Activated T-helper 9 cell treated with anti-CD3 and anti-CD28 coated beads, Interleukin-2, amount 50 U/mL, for 16 hours (primary cell): ENCODE data around the gene POU1F1.
"Not testable (repeated sequence)": the region's sequence is repeated elsewhere in the genome, so short reads cannot be mapped to it uniquely, and the experiment has no call there.

Experiments
- DNase-seq: peaks from one replicate; pipeline ENCODE4 v3.0.0-alpha.2; 2020; ENCODE audit warnings: low read depth

The POU1F1 gene

DNA sequence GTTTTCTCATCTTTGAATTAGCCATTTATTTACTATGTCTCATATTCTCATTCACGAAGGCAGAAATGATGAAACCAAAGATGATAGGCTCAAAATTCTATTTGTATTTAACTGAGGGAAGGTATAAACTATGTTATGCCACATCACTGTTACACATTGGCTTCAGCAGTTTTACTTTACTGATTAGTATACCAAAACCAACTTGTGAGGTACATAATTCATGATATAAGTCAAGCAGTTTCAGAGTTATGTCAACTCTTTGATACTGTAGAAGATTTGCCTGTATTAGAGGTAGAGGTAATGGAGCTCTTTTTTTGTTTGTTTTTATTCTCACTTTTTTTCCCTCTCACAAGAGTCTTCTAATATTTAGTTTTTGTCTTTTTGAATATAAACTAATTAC lies 26.4 kb downstream of the POU1F1 start:
- DNase-seq: no peak

DNA sequence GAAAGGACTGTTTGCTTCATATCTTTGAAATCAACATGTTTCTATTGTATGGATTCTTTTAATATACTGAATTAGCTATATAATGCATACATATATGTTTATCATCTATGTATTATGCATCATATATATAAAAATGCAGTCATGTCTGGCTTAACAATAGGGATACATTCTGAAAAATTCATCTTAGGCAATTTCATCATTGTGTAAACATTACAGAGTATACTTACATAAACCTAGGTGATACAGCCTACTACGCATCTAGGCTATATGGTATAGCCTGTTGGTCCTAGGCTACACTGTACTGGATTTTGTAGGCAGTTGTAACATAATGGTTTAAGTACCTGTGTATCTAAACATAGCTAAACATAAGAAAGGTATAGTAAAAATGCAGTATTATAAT lies 27.6 kb downstream of the POU1F1 start:
- DNase-seq: no peak

DNA sequence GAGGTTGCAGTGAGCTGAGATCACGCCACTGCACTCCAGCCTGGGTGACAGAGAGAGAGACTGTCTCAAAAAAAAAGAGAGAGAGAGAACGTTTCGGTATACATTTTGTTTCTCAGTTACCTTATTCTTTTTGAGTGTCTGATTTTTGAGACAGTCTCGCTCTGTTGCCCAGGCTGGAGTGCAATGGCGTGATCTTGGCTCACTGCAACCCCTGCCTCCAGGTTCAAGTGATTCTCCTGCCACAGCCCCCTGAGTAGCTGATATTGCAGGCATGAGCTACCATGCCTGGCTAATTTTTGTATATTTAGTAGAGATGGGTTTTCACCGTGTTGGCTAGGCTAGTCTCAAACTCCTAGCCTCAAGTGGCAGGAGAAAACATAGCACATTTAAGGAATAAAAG lies 28.2 kb downstream of the POU1F1 start:
- not testable (repeated sequence) for DNase-seq

DNA sequence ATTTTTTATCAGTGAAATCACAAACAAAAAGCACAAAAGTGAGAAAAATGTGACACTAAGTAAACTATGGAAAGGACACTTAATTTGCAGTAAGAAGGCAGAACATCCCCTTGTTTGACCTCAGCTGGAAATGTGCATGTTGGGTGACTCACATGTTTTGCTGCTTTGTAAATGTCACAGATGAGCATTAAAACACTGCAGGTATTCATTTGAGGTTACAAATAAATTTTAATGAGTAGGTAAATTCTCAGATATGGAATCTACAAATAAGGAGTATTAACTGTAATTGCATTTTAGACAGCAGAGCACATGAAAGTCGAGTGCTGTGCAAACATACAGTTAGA lies 29.0 kb downstream of the POU1F1 start:
- no peak for DNase-seq

DNA sequence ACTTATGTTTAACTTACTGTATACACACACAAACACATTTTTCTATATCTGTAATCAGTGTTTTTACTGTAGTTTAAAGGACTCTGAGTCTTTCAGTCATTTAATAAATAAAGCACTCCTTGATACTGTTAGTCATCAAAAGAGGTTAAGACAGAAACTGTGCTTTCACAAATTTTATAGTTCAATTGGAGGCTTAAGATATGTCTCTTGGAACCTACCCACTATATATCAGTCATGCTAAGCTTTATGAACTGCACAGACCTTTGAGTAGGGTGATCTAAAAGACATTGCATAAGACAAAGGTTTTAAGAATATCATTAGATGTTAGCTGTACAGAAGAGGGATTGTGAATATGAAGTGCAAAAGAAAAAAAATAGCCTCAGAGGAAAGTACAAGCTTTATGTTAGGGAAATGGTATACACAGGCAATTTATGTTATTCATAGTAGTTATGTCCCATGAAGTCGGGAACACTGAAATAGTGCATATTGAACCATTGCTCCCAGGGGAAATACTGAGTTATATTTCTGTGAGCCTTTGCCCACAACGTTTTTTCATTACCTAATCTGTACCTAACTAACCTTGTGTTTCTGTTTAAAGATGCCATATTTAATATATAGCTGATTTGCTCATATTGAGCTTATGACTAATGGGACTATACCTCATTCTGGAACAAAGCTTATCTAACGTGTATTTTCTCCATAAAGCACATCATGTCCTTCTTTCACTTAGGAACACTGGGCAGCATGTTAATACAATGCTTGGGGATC lies 29.5 kb downstream of the POU1F1 start:
- DNase-seq: no peak

DNA sequence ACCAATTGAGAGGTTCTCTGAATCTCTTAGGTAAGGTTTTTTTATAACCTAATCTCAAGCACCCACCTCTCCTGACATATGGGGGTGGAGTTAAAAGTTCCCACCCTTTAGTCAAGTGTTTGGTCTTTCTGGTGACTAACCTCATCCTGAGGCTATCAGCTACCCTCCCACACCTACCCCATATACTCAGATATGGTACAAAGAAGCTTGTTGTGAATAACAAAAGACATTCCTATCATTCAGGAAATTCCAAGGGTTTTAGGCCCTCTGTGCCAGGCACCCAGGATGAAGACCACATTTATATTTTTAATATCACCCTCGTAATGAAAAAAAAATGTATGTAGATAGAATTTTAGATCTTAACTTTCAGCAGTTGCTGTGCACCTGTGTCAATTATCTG lies 40.3 kb downstream of the POU1F1 start:
- no peak for DNase-seq

DNA sequence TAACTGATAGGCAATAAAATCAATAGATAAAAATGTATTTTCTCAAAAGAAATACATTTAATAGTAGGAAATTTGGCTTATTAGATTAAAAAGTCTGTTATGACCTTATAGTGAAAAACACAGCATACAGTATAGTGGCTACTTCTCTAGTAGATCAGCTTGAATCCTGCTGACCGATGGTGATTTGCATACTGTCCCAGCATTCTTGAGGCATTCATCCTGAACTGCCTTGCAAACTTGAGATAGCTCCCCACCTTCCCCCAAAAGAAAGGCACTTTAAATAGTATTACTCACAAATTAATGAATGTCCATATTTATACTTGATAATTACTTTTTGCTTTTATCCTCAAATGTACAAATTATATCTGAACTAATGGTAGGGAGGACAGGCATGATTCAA lies 42.6 kb downstream of the POU1F1 start:
- no peak for DNase-seq

DNA sequence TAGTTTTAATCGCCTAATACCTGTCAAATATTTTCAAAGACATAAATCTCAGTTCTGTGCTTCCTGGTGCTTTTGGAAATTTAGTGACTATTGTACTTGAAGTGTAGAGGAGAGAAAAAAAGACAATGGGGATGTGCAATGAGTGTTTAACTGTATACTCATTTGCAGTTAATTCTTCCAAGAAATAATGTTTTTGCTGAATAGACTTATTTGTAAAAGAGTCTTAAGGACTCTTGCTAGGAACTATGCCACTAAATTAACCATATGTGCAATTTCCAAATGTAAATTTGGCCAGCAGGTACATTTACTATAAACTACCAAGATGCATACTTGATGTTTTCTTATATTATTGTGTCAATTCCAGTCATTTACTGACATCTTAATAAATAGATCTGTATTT lies 47.3 kb downstream of the POU1F1 start:
- no peak for DNase-seq

DNA sequence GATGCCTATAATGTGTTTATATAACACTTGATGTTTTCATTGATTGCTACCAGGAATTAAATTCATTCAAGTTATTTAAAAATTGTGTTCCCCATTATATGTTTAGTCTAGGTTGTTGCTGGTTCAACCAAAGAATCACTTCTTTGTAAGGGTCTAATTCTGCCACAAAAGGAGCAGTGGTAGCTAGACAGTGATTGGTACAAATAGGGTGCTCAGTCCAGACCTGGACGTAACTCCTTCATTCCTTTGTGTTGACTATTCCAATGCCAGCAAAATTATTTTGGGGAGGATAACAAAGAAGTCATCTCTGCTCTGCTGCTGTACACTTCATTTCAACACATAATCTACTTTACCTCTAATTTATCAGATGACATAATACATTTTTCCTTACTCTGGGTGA lies 48.1 kb downstream of the POU1F1 start:
- no peak for DNase-seq

DNA sequence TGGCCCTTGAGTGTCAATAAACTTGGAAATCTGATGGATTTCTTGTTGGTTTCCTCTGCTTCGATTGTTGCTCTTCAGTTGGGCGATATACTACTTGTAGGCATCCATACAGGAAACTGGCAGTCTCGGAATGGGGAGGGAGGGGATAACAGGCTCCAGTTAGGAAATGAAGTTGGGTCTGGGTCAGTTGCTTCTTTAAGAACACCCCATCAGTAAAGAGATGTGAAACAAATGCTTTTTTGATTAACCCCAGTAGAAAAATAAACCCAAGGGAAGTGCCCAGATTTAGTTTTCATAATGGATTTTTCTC lies 48.6 kb downstream of the POU1F1 start:
- DNase-seq: no peak

DNA sequence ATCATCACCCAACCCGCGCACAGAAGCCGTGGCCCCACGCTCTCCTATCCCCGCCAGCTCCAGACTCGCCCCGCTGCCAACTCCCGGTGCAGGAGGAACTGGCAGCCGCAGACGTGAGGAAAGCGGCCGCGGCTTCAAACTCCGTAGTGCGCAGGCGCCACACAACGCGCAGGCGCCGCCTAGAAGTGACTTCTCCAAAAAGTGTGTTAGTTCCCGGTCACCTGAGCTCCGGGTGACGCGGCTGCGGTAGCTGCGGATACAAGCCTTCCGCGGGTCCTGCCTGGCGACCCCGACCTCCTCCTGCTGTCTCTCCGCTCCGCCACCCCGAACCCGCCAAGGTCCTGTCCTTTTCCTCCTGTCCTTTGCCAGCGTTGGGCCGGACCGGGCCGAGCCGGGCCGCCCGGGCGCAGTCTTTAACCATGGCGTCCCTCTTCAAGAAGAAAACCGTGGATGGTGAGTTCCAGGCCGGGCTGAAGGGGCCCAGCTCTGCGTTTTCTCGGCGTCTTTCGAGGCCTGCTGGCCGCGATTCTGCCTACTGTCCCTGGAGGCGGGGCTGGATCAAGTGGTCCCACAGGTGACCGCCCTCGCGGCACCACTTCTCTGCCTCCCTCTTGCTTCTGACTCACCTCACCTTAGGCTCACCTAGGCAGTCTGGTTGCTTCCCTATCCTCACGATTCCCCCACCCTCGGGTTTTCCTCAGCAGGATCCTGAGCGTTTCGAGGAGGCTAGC lies 49.1 kb downstream of the POU1F1 start, which contains the start of gene CHMP2B:
Gene CHMP2B (plus strand): TSS at position 206 of the 731 bp plus-strand sequence. CDS start 214 bp downstream, at position 420.
- peak; percentile 86 for DNase-seq

DNA sequence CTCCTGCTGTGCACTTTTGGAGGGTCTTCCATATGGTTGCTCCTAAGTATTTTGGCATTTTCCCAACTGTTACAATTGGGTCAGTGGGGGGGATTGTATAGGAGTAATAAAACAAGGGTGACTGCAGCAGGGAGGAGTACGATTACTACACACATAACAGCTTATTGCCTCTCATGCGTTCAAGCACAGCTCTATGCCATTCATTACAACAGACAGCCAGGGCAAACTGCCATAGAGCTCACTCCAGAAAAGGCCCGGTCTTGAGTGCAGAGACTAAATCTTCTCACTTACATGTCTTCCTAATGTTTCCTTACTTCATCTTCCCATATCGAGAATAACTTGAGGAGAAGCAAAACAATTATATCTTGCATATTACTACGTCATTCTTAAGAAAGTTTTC lies 50.7 kb downstream of the POU1F1 start:
- DNase-seq: no peak

DNA sequence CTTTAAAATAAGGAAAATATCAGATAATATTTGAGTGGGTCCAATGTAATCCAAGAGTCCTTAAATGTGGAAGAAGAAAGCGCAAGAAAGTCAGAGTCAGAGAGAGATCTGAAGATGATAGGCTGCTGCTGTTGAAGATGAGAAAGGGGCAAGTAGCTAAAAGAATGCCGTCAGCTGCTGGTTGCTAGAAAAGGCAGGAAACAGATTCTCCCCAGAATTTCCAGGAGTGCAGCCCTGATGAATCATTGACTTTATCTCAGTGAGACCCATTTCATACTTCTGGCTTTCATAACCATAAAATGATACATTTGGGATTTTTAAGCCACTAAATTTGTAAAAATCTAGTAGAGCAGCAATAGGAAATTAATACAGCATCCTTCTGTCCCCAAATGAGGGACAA lies 56.8 kb downstream of the POU1F1 start:
- no peak for DNase-seq

DNA sequence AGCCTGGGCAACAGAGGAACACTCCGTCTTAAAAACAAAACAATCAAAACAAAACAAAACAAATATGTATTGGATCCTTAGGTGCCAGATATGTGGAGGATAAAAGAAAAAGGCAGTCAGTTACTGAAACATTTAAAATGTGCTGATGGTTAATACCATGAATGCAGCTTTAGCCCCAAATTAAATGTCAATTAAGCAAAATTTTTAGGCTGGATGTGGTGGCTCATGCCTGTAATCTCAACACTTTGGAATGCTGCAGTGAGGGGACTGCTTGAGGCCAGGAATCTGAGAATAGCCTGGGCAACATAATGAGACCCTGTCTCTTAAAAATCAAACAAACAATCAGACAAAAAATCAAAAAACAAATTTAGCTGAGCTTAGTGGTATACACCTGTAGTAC lies 57.8 kb downstream of the POU1F1 start:
- DNase-seq: no peak
